ENCODE data around the gene RREB1.
"Not testable (repeated sequence)": the region's sequence is repeated elsewhere in the genome, so short reads cannot be mapped to it uniquely, and the experiment has no call there.

Gene RREB1

GRCh38 chr6:7143476-7143974 is 35.8 kb downstream of the RREB1 start:
- DNase-seq (ENCODE audit: low read depth), result no peak

GRCh38 chr6:7144872-7145584 is 37.3 kb downstream of the RREB1 start:
- DNase-seq (ENCODE audit: low read depth), result no peak

- no peak for DNase-seq (ENCODE audit: low read depth)
Measured at GRCh38 chr6:7145585-7145884, 37.8 kb downstream of the RREB1 start.

GRCh38 chr6:7145885-7146828 is 38.4 kb downstream of the RREB1 start:
- no peak for DNase-seq (ENCODE audit: low read depth)

GRCh38 chr6:7147051-7147671 is 39.4 kb downstream of the RREB1 start:
- DNase-seq (ENCODE audit: low read depth), result no peak

GRCh38 chr6:7148100-7148822 is 40.5 kb downstream of the RREB1 start:
- no peak for DNase-seq (ENCODE audit: low read depth)

GRCh38 chr6:7150381-7151064 is 42.8 kb downstream of the RREB1 start:
- DNase-seq (ENCODE audit: low read depth), result no peak

- no peak for DNase-seq (ENCODE audit: low read depth)
Measured at GRCh38 chr6:7151381-7151780, 43.6 kb downstream of the RREB1 start.

GRCh38 chr6:7152462-7152861 is 44.7 kb downstream of the RREB1 start:
- DNase-seq (ENCODE audit: low read depth), result no peak

- no peak for DNase-seq (ENCODE audit: low read depth)
Measured at GRCh38 chr6:7153789-7154188, 46.0 kb downstream of the RREB1 start.

GRCh38 chr6:7154341-7155139 is 46.8 kb downstream of the RREB1 start:
- no peak for DNase-seq (ENCODE audit: low read depth)

GRCh38 chr6:7155871-7156579 is 48.3 kb downstream of the RREB1 start:
- no peak for DNase-seq (ENCODE audit: low read depth)

- no peak for DNase-seq (ENCODE audit: low read depth)
Measured at GRCh38 chr6:7156643-7157278, 49.0 kb downstream of the RREB1 start.

GRCh38 chr6:7157307-7157706 is 49.5 kb downstream of the RREB1 start:
- DNase-seq (ENCODE audit: low read depth), result not testable (repeated sequence)

- DNase-seq (ENCODE audit: low read depth), result no peak
Measured at GRCh38 chr6:7157752-7158616, 50.2 kb downstream of the RREB1 start.

GRCh38 chr6:7159790-7160525 is 52.2 kb downstream of the RREB1 start:
- DNase-seq (ENCODE audit: low read depth), result no peak

GRCh38 chr6:7161253-7161623 is 53.5 kb downstream of the RREB1 start:
- no peak for DNase-seq (ENCODE audit: low read depth)

- no peak for DNase-seq (ENCODE audit: low read depth)
Measured at GRCh38 chr6:7161845-7162244, 54.1 kb downstream of the RREB1 start.

Measured in activated T-helper 1 cell treated with Interleukin-2 at 50 U/mL for 16 hours (primary cell).